GM08714 (cell line): ENCODE data around the gene TRIO.

Experiments
- H3K4me3 ChIP-seq: fragments of 200-500 bp; sonication (Bioruptor generic); 2 replicates; pipeline ENCODE4 v1.5.1; 2014; ENCODE audit warnings: mild to moderate bottlenecking, low read length, inconsistent platforms
- ZNF274 ChIP-seq: IDR thresholded peaks from 2 replicates; pipeline ENCODE4 v1.6.1; 2012; ENCODE audit warnings: mild to moderate bottlenecking, low read depth, low read length

The TRIO gene

GRCh38 chr5:14353726-14354474, 210.8 kb downstream of the TRIO start:
- H3K4me3 ChIP-seq = no peak overlapping the region
- no peak for TF ChIP-seq ZNF274

- no peak for TF ChIP-seq ZNF274
- H3K4me3 ChIP-seq = no peak overlapping the region
Observed at GRCh38 chr5:14355391-14355790, 212.2 kb downstream of the TRIO start.

GRCh38 chr5:14356305-14356704, 213.2 kb downstream of the TRIO start:
- no peak overlapping the region for H3K4me3 ChIP-seq
- no peak for TF ChIP-seq ZNF274

GRCh38 chr5:14357441-14357840, 214.3 kb downstream of the TRIO start:
- no peak for TF ChIP-seq ZNF274

GRCh38 chr5:14357851-14358250, 214.7 kb downstream of the TRIO start:
- no peak overlapping the region for H3K4me3 ChIP-seq
- TF ChIP-seq ZNF274 = no peak

More at GRCh38 chr5:14357441-14357840, 214.3 kb downstream of the TRIO start:
- no peak overlapping the region for H3K4me3 ChIP-seq

- no peak for TF ChIP-seq ZNF274
Observed at GRCh38 chr5:14358536-14358935, 215.4 kb downstream of the TRIO start.

GRCh38 chr5:14359069-14360043, 216.2 kb downstream of the TRIO start:
- H3K4me3 ChIP-seq = no peak overlapping the region
- no peak for TF ChIP-seq ZNF274

More at GRCh38 chr5:14358536-14358935, 215.4 kb downstream of the TRIO start:
- no peak overlapping the region for H3K4me3 ChIP-seq

GRCh38 chr5:14362491-14362890, 219.3 kb downstream of the TRIO start:
- no peak for TF ChIP-seq ZNF274
- H3K4me3 ChIP-seq = no peak overlapping the region

GRCh38 chr5:14364096-14364495, 221.0 kb downstream of the TRIO start:
- no peak overlapping the region for H3K4me3 ChIP-seq
- no peak for TF ChIP-seq ZNF274

GRCh38 chr5:14364576-14365472, 221.7 kb downstream of the TRIO start:
- TF ChIP-seq ZNF274 = no peak
- no peak overlapping the region for H3K4me3 ChIP-seq

GRCh38 chr5:14365831-14366430, 222.8 kb downstream of the TRIO start:
- H3K4me3 ChIP-seq = no peak overlapping the region
- no peak for TF ChIP-seq ZNF274

- H3K4me3 ChIP-seq = no peak overlapping the region
- no peak for TF ChIP-seq ZNF274
Observed at GRCh38 chr5:14366763-14367162, 223.6 kb downstream of the TRIO start.

GRCh38 chr5:14367364-14367763, 224.2 kb downstream of the TRIO start:
- TF ChIP-seq ZNF274 = no peak
- no peak overlapping the region for H3K4me3 ChIP-seq

- no peak for TF ChIP-seq ZNF274
- H3K4me3 ChIP-seq = no peak overlapping the region
Observed at GRCh38 chr5:14369780-14370179, 226.6 kb downstream of the TRIO start.
